ENCODE results near the gene NCS1.

The NCS1 gene

GRCh38 chr9:130172161-130172857, at the start of gene NCS1:
Gene NCS1, plus strand, starts transcription at chr9:130172404. Its CDS starts 260 bp downstream, at chr9:130172664.
- no peak for TF ChIP-seq GATA3 (IDR thresholded peaks at IDR 0.05; ENCODE audit: low read depth, low read length)
- TF ChIP-seq GATA2 (IDR thresholded peaks at IDR 0.05; ENCODE audit: low read depth, low read length) = no peak

DNA sequence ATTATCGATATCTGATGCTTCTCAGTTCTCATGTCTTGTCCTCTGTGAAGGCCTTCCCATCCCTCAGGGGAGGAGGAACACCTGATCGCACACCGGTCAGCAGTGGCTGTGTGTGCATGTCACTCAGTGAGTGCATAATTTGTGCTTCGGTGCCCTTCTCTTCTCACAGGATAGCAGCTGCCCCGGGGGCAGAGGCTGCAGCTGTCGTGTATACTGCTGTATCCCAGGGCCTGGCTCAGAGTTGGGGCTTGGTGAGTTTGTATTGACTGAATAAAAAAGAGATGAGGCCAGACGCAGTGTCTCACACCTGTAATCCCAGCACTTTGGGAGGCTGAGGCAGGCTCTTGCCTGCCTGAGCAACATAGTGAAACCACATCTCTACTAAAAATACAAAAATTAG, 49.7 kb upstream of the NCS1 start:
- TF ChIP-seq GATA2 (IDR thresholded peaks at IDR 0.05; ENCODE audit: low read depth, low read length) = no peak
- no peak for TF ChIP-seq GATA3 (IDR thresholded peaks at IDR 0.05; ENCODE audit: low read depth, low read length)

- TF ChIP-seq GATA3 (IDR thresholded peaks at IDR 0.05; ENCODE audit: low read depth, low read length) (no peak), GATA2 (IDR thresholded peaks at IDR 0.05; ENCODE audit: low read depth, low read length) (no peak)
Observed at GRCh38 chr9:130124085-130124860, 47.9 kb upstream of the NCS1 start.

- no peak for TF ChIP-seq GATA2 (IDR thresholded peaks at IDR 0.05; ENCODE audit: low read depth, low read length)
- no peak for TF ChIP-seq GATA3 (IDR thresholded peaks at IDR 0.05; ENCODE audit: low read depth, low read length)
Observed at GRCh38 chr9:130126721-130127433, 45.3 kb upstream of the NCS1 start.

GRCh38 chr9:130128251-130128650, 44.0 kb upstream of the NCS1 start:
- TF ChIP-seq GATA3 (IDR thresholded peaks at IDR 0.05; ENCODE audit: low read depth, low read length) (no peak), GATA2 (IDR thresholded peaks at IDR 0.05; ENCODE audit: low read depth, low read length) (no peak)

GRCh38 chr9:130128733-130129431, 43.3 kb upstream of the NCS1 start:
- TF ChIP-seq GATA3 (IDR thresholded peaks at IDR 0.05; ENCODE audit: low read depth, low read length) (no peak), GATA2 (IDR thresholded peaks at IDR 0.05; ENCODE audit: low read depth, low read length) (no peak)

- no peak for TF ChIP-seq GATA2 (IDR thresholded peaks at IDR 0.05; ENCODE audit: low read depth, low read length)
- TF ChIP-seq GATA3 (IDR thresholded peaks at IDR 0.05; ENCODE audit: low read depth, low read length) = no peak
Observed at GRCh38 chr9:130129432-130130061, 42.7 kb upstream of the NCS1 start.

DNA sequence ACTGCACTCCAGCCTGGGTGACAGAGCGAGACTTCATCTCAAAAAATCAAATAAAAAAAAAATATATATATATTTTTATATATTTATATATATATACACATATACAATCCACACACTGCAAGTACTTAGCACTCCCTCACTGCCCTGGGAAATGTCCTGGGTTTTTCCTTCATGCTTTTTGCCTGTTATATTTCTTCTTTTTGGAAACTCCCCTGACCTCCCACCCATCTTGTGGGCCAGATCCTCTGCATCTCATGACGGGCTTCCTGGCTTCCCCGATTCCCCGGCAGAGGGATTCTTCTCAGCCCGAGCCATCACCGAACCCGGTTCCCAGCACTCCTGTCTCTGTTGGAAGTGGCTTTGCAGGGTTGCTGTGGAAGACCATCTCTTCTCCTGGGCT, 39.5 kb upstream of the NCS1 start:
- TF ChIP-seq GATA3 (IDR thresholded peaks at IDR 0.05; ENCODE audit: low read depth, low read length) (no peak), GATA2 (IDR thresholded peaks at IDR 0.05; ENCODE audit: low read depth, low read length) (no peak)

GRCh38 chr9:130137081-130137640, 35.0 kb upstream of the NCS1 start:
- TF ChIP-seq GATA2 (IDR thresholded peaks at IDR 0.05; ENCODE audit: low read depth, low read length) = no peak
- TF ChIP-seq GATA3 (IDR thresholded peaks at IDR 0.05; ENCODE audit: low read depth, low read length) = no peak

DNA sequence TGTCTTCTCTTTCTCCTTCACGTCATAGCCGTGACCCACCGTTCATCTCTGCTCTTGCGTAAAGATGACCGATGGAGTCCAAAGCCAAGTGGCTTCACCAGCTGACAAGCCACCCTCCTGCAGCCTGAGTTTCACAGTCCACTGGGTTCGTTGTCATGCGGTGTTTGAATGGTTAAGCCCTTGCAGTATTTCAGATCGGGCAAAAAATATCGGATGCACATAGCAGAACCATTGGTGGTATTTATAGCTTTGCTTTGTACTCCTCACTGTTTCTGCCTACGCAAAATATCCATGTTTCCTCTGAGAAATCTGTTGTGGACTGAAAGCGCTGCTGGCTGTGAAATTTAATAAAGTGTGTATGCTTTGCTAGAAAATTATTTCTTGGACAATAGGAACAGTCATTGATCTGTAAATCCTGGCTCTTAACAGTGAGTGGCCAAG, 34.5 kb upstream of the NCS1 start:
- TF ChIP-seq GATA2 (IDR thresholded peaks at IDR 0.05; ENCODE audit: low read depth, low read length) = no peak
- no peak for TF ChIP-seq GATA3 (IDR thresholded peaks at IDR 0.05; ENCODE audit: low read depth, low read length)

GRCh38 chr9:130138171-130138653, 34.0 kb upstream of the NCS1 start:
- no peak for TF ChIP-seq GATA3 (IDR thresholded peaks at IDR 0.05; ENCODE audit: low read depth, low read length)
- no peak for TF ChIP-seq GATA2 (IDR thresholded peaks at IDR 0.05; ENCODE audit: low read depth, low read length)

- TF ChIP-seq GATA2 (IDR thresholded peaks at IDR 0.05; ENCODE audit: low read depth, low read length) (no peak), GATA3 (IDR thresholded peaks at IDR 0.05; ENCODE audit: low read depth, low read length) (no peak)
Observed at GRCh38 chr9:130138791-130139190, 33.4 kb upstream of the NCS1 start.

DNA sequence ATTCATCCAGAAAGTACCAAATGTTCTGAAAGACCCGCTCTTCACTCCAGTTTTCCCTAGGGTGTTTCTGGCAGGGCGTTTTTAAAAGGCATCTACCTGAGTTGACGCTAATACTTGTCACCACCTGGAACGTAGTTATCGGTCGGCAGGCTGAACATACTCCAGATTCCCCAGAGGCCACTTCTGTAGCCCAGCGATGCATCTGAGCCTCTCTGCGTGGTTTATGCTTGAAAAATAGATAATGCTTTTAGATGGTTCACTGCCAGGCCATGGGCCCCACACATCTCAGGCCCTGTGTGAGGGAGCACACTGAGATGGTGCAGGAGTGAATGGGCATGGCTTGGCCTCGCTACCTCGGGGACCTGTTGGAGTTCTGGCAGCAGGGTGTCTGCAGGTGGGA, 33.0 kb upstream of the NCS1 start:
- no peak for TF ChIP-seq GATA3 (IDR thresholded peaks at IDR 0.05; ENCODE audit: low read depth, low read length)
- TF ChIP-seq GATA2 (IDR thresholded peaks at IDR 0.05; ENCODE audit: low read depth, low read length) = no peak

All from SH-SY5Y (cell line).